Adipose tissue (tissue), 3 donors: Measurements from ENCODE around the gene MLPH. TPM values are rescaled to one million over a fixed set of nuclear protein-coding genes. Genes with fewer than 3 reads are reported as not detected.

ENCODE experiments used
- H3K27ac ChIP-seq: one replicate; pipeline ENCODE4 v1.5.1; 2013; ENCODE audit warnings: low read depth, low read length
- WGBS, 3 donors: extraction: QIAGEN DNeasy Blood & Tissue Kit; methylation state at CpG; one replicate each; pipeline ENCODE4 v1.1.7; 2013; 5-methylcytosine and 5-hydroxymethylcytosine counted together
- polyA plus RNA-seq, 3 donors: library from polyadenylated mRNA; stranded (reverse); fragments of 200-250 nt; gene quantifications; one replicate each; pipeline ENCODE4 v1.2.3, GENCODE V29; 2013
- donor health status: healthy with polysubstance abuse.
- donor health status: Bipolar disorder and iron deficiency.
- donor health status: healthy.

Gene MLPH
- polyA plus RNA-seq, 3 donors: 9.5 to 15.0 (median 14.4) TPM

- H3K27ac ChIP-seq: no peak overlapping the region
- 75 to 87% (median 79%) methylated on average over 13 of the region's 13 CpGs for WGBS, 3 donors
Observed at GRCh38 chr2:237546876-237547395, 59.9 kb downstream of the MLPH start.

GRCh38 chr2:237547841-237548416 is 60.9 kb downstream of the MLPH start:
- H3K27ac ChIP-seq: no peak overlapping the region
- 55 to 64% (median 55%) methylated on average over 11 of the region's 11 CpGs for WGBS, 3 donors

- WGBS, 3 donors: 88 to 90% (median 90%) methylated on average over 8 of the region's 8 CpGs
- H3K27ac ChIP-seq: no peak overlapping the region
Observed at GRCh38 chr2:237549216-237549615, 62.2 kb downstream of the MLPH start.

- H3K27ac ChIP-seq: no peak overlapping the region
- WGBS, 3 donors: 72 to 74% (median 73%) methylated on average over 17 of the region's 17 CpGs
Observed at GRCh38 chr2:237549643-237550415, 62.8 kb downstream of the MLPH start.

- H3K27ac ChIP-seq: no peak overlapping the region
- WGBS, 3 donors: 89 to 91% (median 90%) methylated on average over 16 of the region's 16 CpGs
Observed at GRCh38 chr2:237551071-237551574, 64.1 kb downstream of the MLPH start.

GRCh38 chr2:237552908-237553307 is 65.9 kb downstream of the MLPH start:
- 77 to 95% (median 91%) methylated on average over 6 of the region's 6 CpGs for WGBS, 3 donors
- H3K27ac ChIP-seq: no peak overlapping the region

- no peak overlapping the region for H3K27ac ChIP-seq
- WGBS, 3 donors: 74 to 88% (median 86%) methylated on average over 7 of the region's 7 CpGs
Observed at GRCh38 chr2:237553948-237554347, 66.9 kb downstream of the MLPH start.

GRCh38 chr2:237555560-237555959 is 68.5 kb downstream of the MLPH start:
- WGBS, 3 donors: 93 to 100% (median 95%) methylated on average over 1 of the region's 1 CpG
- H3K27ac ChIP-seq: no peak overlapping the region

- WGBS, 3 donors: 45 to 70% (median 65%) methylated on average over 9 to 11 of the region's 11 CpGs
- H3K27ac ChIP-seq: no peak overlapping the region
Observed at GRCh38 chr2:237556773-237557632, 70.0 kb downstream of the MLPH start.

- H3K27ac ChIP-seq: no peak overlapping the region
- WGBS, 3 donors: 61 to 67% (median 65%) methylated on average over 4 of the region's 4 CpGs
Observed at GRCh38 chr2:237557633-237558015, 70.6 kb downstream of the MLPH start.

GRCh38 chr2:237558961-237559641 is 72.0 kb downstream of the MLPH start:
- H3K27ac ChIP-seq: no peak overlapping the region
- 51 to 63% (median 60%) methylated on average over 22 of the region's 22 CpGs for WGBS, 3 donors

GRCh38 chr2:237561221-237561620 is 74.2 kb downstream of the MLPH start:
- 83 to 89% (median 88%) methylated on average over 7 of the region's 7 CpGs for WGBS, 3 donors
- no peak overlapping the region for H3K27ac ChIP-seq

- no peak overlapping the region for H3K27ac ChIP-seq
- WGBS, 3 donors: 19 to 31% (median 29%) methylated on average over 14 of the region's 14 CpGs
Observed at GRCh38 chr2:237563816-237564215, 76.8 kb downstream of the MLPH start.

- no peak overlapping the region for H3K27ac ChIP-seq
- 81 to 82% (median 81%) methylated on average over 12 to 14 of the region's 14 CpGs for WGBS, 3 donors
Observed at GRCh38 chr2:237564526-237565131, 77.6 kb downstream of the MLPH start.

GRCh38 chr2:237565974-237566373 is 78.9 kb downstream of the MLPH start:
- no peak overlapping the region for H3K27ac ChIP-seq
- WGBS, 3 donors: 95 to 96% (median 96%) methylated on average over 1 of the region's 1 CpG

GRCh38 chr2:237566401-237567235 is 79.6 kb downstream of the MLPH start, which contains the start of gene PRLH:
PRLH (plus strand) TSS chr2:237566574; CDS start chr2:237566574, 0 bp downstream.
- H3K27ac ChIP-seq: no peak within 1 kb of the TSS
- 71 to 73% (median 71%) methylated on average over 32 of the region's 32 CpGs for WGBS, 3 donors
